Endothelial cell of umbilical vein (primary cell): ENCODE measurements around the gene CREB3L2. TPM values are rescaled to one million over a fixed set of nuclear protein-coding genes. Genes with fewer than 3 reads are reported as not detected.

Experiments used
- BruUV-seq: library from RNA; stranded (reverse); fragments of 400-500 nt; replicated peaks from 2 replicates; lab custom pipeline; 2021; lab: Mats Ljungman, UMichigan
- CTCF ChIA-PET: fragments of 300-600, 350-600 bp; sonication (Branson Sonifier 250); formaldehyde crosslinking; loops from one replicate; lab custom pipeline; 2021; ENCODE audit warnings: antibody characterized with exemption, inconsistent platforms; lab: Charles Lee
- POLR2A ChIA-PET: fragments of 300-600, 350-600 bp; sonication (Branson Sonifier 250); formaldehyde crosslinking; loops from one replicate; lab custom pipeline; 2021; ENCODE audit warnings: antibody characterized with exemption, inconsistent platforms; lab: Charles Lee
- DNase-seq: peaks from one replicate; pipeline ENCODE4 v3.0.0-alpha.2; 2011; ENCODE audit warnings: low read depth, low spot score
- FAIRE-seq: peaks from 2 replicates; lab custom pipeline; 2011; peaks lifted over from hg19 to GRCh38; lab: Jason Lieb, UNC
- H2AFZ ChIP-seq: 2 replicates; pipeline ENCODE4 v1.6.0; 2012; ENCODE audit warnings: low read depth, low read length, control low read depth, inconsistent platforms
- H3K27ac ChIP-seq: 2 replicates; pipeline ENCODE4 v1.5.1; 2011; ENCODE audit warnings: low read depth, mild to moderate bottlenecking, control low read depth, low read length, moderate library complexity; ENCODE audit not compliant: insufficient read depth
- H3K27me3 ChIP-seq, 2 experiments: 2 replicates each; pipeline versions ENCODE4 v1.6.0 to v1.6.1; 2011; ENCODE audit warnings: low read length in 2 of 2, mixed read lengths in 1 of 2; ENCODE audit not compliant: control insufficient read depth in 2 of 2, insufficient read depth in 2 of 2
- H3K36me3 ChIP-seq, 2 experiments: 2 replicates in 1 of 2; 3 replicates in 1 of 2; pipeline ENCODE4 v1.5.1; 2011; ENCODE audit warnings: low read length in 2 of 2, mild to moderate bottlenecking in 1 of 2, moderate library complexity in 1 of 2; ENCODE audit not compliant: control insufficient read depth in 2 of 2, insufficient read depth in 2 of 2; ENCODE audit errors: extremely low read depth in 1 of 2
- H3K4me1 ChIP-seq: 3 replicates; pipeline ENCODE4 v1.5.1; 2011; ENCODE audit warnings: mild to moderate bottlenecking, low read length; ENCODE audit not compliant: control insufficient read depth, insufficient read depth; ENCODE audit errors: extremely low read depth
- H3K4me2 ChIP-seq: 2 replicates; pipeline ENCODE4 v1.6.1; 2011; ENCODE audit warnings: low read length, control low read depth, mixed read lengths; ENCODE audit not compliant: insufficient read depth
- H3K4me3 ChIP-seq, 3 experiments: fragments of 200-600 bp in 1 of 3; sonication (generic), shearing (Covaris generic) in 1 of 3; replicated peaks in 1 of 3; 2 replicates each; pipeline ENCODE4 v1.5.1; 2011 to 2016; ENCODE audit warnings: control low read depth in 3 of 3, low read length in 3 of 3, mild to moderate bottlenecking in 2 of 3, inconsistent platforms in 1 of 3, low read depth in 1 of 3, moderate library complexity in 1 of 3; ENCODE audit not compliant: insufficient read depth in 1 of 3
- H3K79me2 ChIP-seq: 2 replicates; pipeline ENCODE4 v1.6.0; 2012; ENCODE audit warnings: low read length, inconsistent platforms; ENCODE audit not compliant: control insufficient read depth, insufficient read depth
- H3K9ac ChIP-seq: replicated peaks from 2 replicates; pipeline ENCODE3; 2011; ENCODE audit warnings: low read length, control low read depth; ENCODE audit not compliant: insufficient read depth; ENCODE audit errors: extremely low read depth
- H3K9me1 ChIP-seq: replicated peaks from 3 replicates; pipeline ENCODE4 v1.6.0; 2011; ENCODE audit warnings: mild to moderate bottlenecking, low read length; ENCODE audit not compliant: control insufficient read depth, insufficient read depth; ENCODE audit errors: extremely low read depth
- H3K9me3 ChIP-seq: replicated peaks from 2 replicates; pipeline ENCODE4 v1.5.1; 2012; ENCODE audit warnings: low read length, inconsistent platforms; ENCODE audit not compliant: control insufficient read depth, insufficient read depth
- H4K20me1 ChIP-seq: replicated peaks from 2 replicates; pipeline ENCODE3; 2011; ENCODE audit warnings: mild to moderate bottlenecking, low read length; ENCODE audit not compliant: control insufficient read depth, insufficient read depth; ENCODE audit errors: extremely low read depth
- EZH2 ChIP-seq: IDR thresholded peaks from 2 replicates; pipeline ENCODE4 v1.6.1; 2012; ENCODE audit warnings: borderline replicate concordance, low read depth, mild to moderate bottlenecking, moderate library complexity, low read length, inconsistent platforms; ENCODE audit not compliant: severe bottlenecking
- FOS ChIP-seq: IDR thresholded peaks from 2 replicates; pipeline ENCODE4 v1.6.1; 2011; ENCODE audit warnings: mild to moderate bottlenecking, low read length, moderate library complexity, borderline replicate concordance; ENCODE audit not compliant: insufficient read depth
- GATA2 ChIP-seq: IDR thresholded peaks from 2 replicates; pipeline ENCODE4 v1.7.0; 2011; ENCODE audit warnings: low read depth, mild to moderate bottlenecking, moderate library complexity, mixed read lengths, low read length; ENCODE audit not compliant: insufficient read length, insufficient read depth
- JUN ChIP-seq: IDR thresholded peaks from 2 replicates; pipeline ENCODE4 v1.6.1; 2011; ENCODE audit warnings: borderline replicate concordance, low read depth; ENCODE audit not compliant: insufficient read length, insufficient read depth
- MYC ChIP-seq: IDR thresholded peaks from one replicate; pipeline ENCODE4 v1.6.1; 2011; ENCODE audit warnings: mild to moderate bottlenecking, low read depth, low read length
- POLR2A ChIP-seq: IDR thresholded peaks from 2 replicates; pipeline ENCODE4 v1.6.1; 2012; ENCODE audit warnings: low read depth, mild to moderate bottlenecking, control low read depth, low read length
- POLR2AphosphoS5 ChIP-seq: IDR thresholded peaks from 2 replicates; pipeline ENCODE4 v1.6.1; 2012; ENCODE audit warnings: low read depth, mild to moderate bottlenecking, control low read depth, low read length, moderate library complexity; ENCODE audit not compliant: insufficient read depth
- dilution Hi-C: fragments of 300-500 bp; cut with MboI; formaldehyde crosslinking; loops from one replicate; pipeline ENCODE4 v1.15.0; 2019; ENCODE audit warnings: low sequenced_read_pairs; ENCODE audit not compliant: extremely low pct_ligation_motif_present
- intact Hi-C: fragments of 100-400 bp; cut with micrococcal nuclease; formaldehyde crosslinking; loops from one replicate; pipeline ENCODE4 v1.10.0; 2022
- polyA plus RNA-seq, 4 experiments: library from polyadenylated mRNA; depleted of rRNA in 3 of 4; stranded (reverse) in 3 of 4; unstranded in 1 of 4; fragments of >200 nt; gene quantifications; 2 replicates each; pipeline versions ENCODE4 v1.2.1 to v1.2.3, GENCODE V29; 2011 to 2012; ENCODE audit warnings: missing spikeins in 1 of 4
- total RNA-seq: library from RNA; stranded (reverse); gene quantifications from 2 replicates; pipeline ENCODE4 v1.2.3, GENCODE V29; 2021
- TF ChIP-seq, protein P1 (sequence below), 2 donors: IDR thresholded peaks; 1 replicate in 1 of 2; 2 replicates in 1 of 2; pipeline ENCODE4 v1.5.1; 2011; ENCODE audit warnings: low read length in 2 of 2, mild to moderate bottlenecking in 2 of 2, moderate library complexity in 2 of 2, control low read depth in 1 of 2, inconsistent platforms in 1 of 2, low read depth in 1 of 2; ENCODE audit not compliant: insufficient read depth in 1 of 2; ENCODE audit errors: extremely low read depth in 1 of 2
- TF ChIP-seq, protein P2 (sequence below): IDR thresholded peaks from 2 replicates; pipeline ENCODE4 v1.6.1; 2011; ENCODE audit not compliant: insufficient read depth, insufficient read length

The CREB3L2 gene
- total and polyA plus RNA-seq, 2 donors (not counting 3 experiments of a cell fraction or from before 2014, with no cell fraction given), result 32.1 to 93.4 TPM

DNA sequence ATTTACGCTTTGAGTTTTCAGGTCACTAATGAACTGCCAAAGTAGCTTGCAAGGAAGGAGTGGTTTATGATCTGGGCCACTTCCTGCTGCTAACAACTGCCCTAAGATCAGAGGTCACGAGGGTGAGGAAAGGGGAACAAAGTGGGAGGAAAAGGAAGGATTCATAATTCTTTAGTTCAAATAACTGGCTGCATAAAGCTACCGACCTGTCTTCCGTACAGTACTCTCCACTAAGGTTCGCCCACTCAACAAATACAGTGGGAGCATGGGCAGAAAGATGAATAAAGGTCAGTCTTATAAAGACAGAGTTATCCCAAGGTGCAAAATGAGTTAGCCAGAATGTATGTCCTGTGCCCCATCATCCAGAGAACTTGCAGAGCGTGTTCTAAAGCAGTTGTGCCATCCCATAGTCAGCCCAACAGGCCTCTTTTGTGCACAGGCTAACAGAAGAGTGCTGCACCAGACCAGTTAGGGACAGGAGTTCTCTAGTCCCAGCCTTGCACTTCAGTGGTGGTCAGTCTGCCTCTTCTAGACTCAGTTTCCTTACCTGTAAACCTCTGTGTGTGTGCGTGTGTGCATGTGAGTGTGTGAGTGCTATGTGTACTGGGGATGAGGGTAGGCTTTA, 65.9 kb downstream of the CREB3L2 start:
- H3K36me3 ChIP-seq, result no peaks in the 10 kb centered on the region
- POLR2A ChIA-PET, result no interaction called here
- FAIRE-seq (peak; percentile 54), DNase-seq (peak; percentile 40)
- TF ChIP-seq, protein P1, sequence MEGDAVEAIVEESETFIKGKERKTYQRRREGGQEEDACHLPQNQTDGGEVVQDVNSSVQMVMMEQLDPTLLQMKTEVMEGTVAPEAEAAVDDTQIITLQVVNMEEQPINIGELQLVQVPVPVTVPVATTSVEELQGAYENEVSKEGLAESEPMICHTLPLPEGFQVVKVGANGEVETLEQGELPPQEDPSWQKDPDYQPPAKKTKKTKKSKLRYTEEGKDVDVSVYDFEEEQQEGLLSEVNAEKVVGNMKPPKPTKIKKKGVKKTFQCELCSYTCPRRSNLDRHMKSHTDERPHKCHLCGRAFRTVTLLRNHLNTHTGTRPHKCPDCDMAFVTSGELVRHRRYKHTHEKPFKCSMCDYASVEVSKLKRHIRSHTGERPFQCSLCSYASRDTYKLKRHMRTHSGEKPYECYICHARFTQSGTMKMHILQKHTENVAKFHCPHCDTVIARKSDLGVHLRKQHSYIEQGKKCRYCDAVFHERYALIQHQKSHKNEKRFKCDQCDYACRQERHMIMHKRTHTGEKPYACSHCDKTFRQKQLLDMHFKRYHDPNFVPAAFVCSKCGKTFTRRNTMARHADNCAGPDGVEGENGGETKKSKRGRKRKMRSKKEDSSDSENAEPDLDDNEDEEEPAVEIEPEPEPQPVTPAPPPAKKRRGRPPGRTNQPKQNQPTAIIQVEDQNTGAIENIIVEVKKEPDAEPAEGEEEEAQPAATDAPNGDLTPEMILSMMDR (IDR thresholded peaks at IDR 0.05; ENCODE audit: extremely low read depth in 1 of 2, insufficient read depth in 1 of 2, low read depth in 1 of 2, low read length in 2 of 2), result no peak
- TF ChIP-seq GATA2, result no peak
- no peak for TF ChIP-seq FOS
- no peak for TF ChIP-seq MYC
- TF ChIP-seq POLR2AphosphoS5, result no peak
- TF ChIP-seq EZH2, result no peak
- no peak for TF ChIP-seq JUN
- no peak for TF ChIP-seq POLR2A
- TF ChIP-seq, protein P2, sequence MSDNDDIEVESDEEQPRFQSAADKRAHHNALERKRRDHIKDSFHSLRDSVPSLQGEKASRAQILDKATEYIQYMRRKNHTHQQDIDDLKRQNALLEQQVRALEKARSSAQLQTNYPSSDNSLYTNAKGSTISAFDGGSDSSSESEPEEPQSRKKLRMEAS, result no peak
- BruUV-seq, result no TSS peak
- dilution Hi-C loops (no loop called here), intact Hi-C loops (loop anchor here (2.0 kb wide), 1 partner anchor 67 kb away; the partner anchor contains the start of gene CREB3L2)
- H4K20me1 ChIP-seq, result no peaks in the 10 kb centered on the region
- H3K9me3 ChIP-seq, result no peaks in the 10 kb centered on the region
- H3K27me3 ChIP-seq, result no peaks in the 10 kb centered on the region
- CTCF ChIA-PET, result interaction anchor here (1.0 to 1.8 kb wide), 6 partner anchors 19 to 66 kb away, joined by 3 to 10 read pairs (median 4); partner anchors contain the start of gene CREB3L2
- no peaks in the 10 kb centered on the region for H3K9me1 ChIP-seq
- H3K4me1 ChIP-seq, result peaks cover 32% of the 10 kb centered on the region
- H3K9ac ChIP-seq, result no peak overlapping the region
- H3K79me2 ChIP-seq, result peaks cover 64% of the 10 kb centered on the region
- no peak overlapping the region for H3K27ac ChIP-seq
- no peak overlapping the region for H2AFZ ChIP-seq
- no peak overlapping the region for H3K4me3 ChIP-seq
- H3K4me2 ChIP-seq, result peak overlapping the region; percentile 6
